Natural killer cell (primary cell): ENCODE data around the gene FAM53B. TPM values are rescaled to one million over a fixed set of nuclear protein-coding genes. Genes with fewer than 3 reads are reported as not detected.

Experiments used
- ATAC-seq, 3 donors: fragments of 150-1000 bp in 2 of 3; fragments of 200-7000 bp in 1 of 3; cut with Tn5 transposase; 1 replicate in 1 of 3; 2 replicates in 2 of 3; pipeline ENCODE4 v1.10.0; 2021; ENCODE audit warnings: mild to moderate bottlenecking in 2 of 3, moderate library complexity in 2 of 3
- DNase-seq, 2 donors: peaks; one replicate each; pipeline versions ENCODE4 v3.0.0 to v3.0.0-alpha.2; 2013 to 2021; ENCODE audit warnings: mixed read lengths in 1 of 2
- H3K27ac ChIP-seq: one replicate; pipeline ENCODE4 v1.5.1; 2013; ENCODE audit warnings: mild to moderate bottlenecking, low read length
- H3K27me3 ChIP-seq: one replicate; pipeline ENCODE4 v1.6.1; 2013; ENCODE audit warnings: low read length; ENCODE audit not compliant: control insufficient read depth, insufficient read depth
- H3K36me3 ChIP-seq: one replicate; pipeline ENCODE4 v1.6.1; 2013; ENCODE audit warnings: low read length; ENCODE audit not compliant: control insufficient read depth, insufficient read depth
- H3K4me1 ChIP-seq: one replicate; pipeline ENCODE4 v1.6.1; 2013; ENCODE audit warnings: low read length; ENCODE audit not compliant: control insufficient read depth, insufficient read depth
- H3K4me3 ChIP-seq: one replicate; pipeline ENCODE4 v1.5.1; 2013; ENCODE audit warnings: low read length
- H3K9me3 ChIP-seq: one replicate; pipeline ENCODE4 v1.6.1; 2013; ENCODE audit warnings: low read length; ENCODE audit not compliant: control insufficient read depth, insufficient read depth
- H3K27ac Mint-ChIP-seq, 2 donors: one replicate each; pipeline ENCODE4 v1.8.0; 2022; ENCODE audit warnings: mild to moderate bottlenecking in 2 of 2, mixed read lengths in 2 of 2, moderate library complexity in 1 of 2
- H3K27me3 Mint-ChIP-seq, 2 donors: one replicate each; pipeline ENCODE4 v1.8.0; 2022; ENCODE audit warnings: low read depth in 2 of 2, mixed read lengths in 2 of 2
- H3K36me3 Mint-ChIP-seq: one replicate; pipeline ENCODE4 v1.8.0; 2022; ENCODE audit warnings: mixed read lengths
- H3K4me1 Mint-ChIP-seq, 2 donors: one replicate each; pipeline ENCODE4 v1.8.0; 2022; ENCODE audit warnings: mixed read lengths in 2 of 2
- H3K4me3 Mint-ChIP-seq: one replicate; pipeline ENCODE4 v1.8.0; 2022; ENCODE audit warnings: mild to moderate bottlenecking, moderate library complexity, mixed read lengths
- H3K9me3 Mint-ChIP-seq, 2 donors: one replicate each; pipeline ENCODE4 v1.8.0; 2022; ENCODE audit warnings: mixed read lengths in 2 of 2
- CTCF ChIP-seq: fragments of 200-600 bp; IDR thresholded peaks from one replicate; pipeline ENCODE4 v1.8.0; 2022; ENCODE audit warnings: antibody characterized with exemption
- WGBS: methylation state at CpG from one replicate; pipeline ENCODE4 v1.1.7; 2013; ENCODE audit warnings: missing lambda C conversion rate; ENCODE audit not compliant: insufficient coverage; 5-methylcytosine and 5-hydroxymethylcytosine counted together
- intact Hi-C: fragments of 100-400 bp; cut with micrococcal nuclease; formaldehyde crosslinking; loops from one replicate; pipeline ENCODE4 v1.14.2; 2022
- total RNA-seq, 4 donors: library from RNA; stranded (reverse); fragments of 120-200 nt in 1 of 4; gene quantifications; one replicate each; pipeline versions ENCODE4 v1.2.3 to v1.2.4, GENCODE V29; 2013 to 2022

FAM53B gene
- total RNA-seq, 3 donors from 2014 or later (not counting 1 experiment from before 2014, with no cell fraction given): 77.4 to 172 (median 121) TPM

GRCh38 chr10:124694481-124695220, 49.5 kb downstream of the FAM53B start:
- peak in 1 of 2 donors; percentile 60 for DNase-seq
- Histone ChIP-seq H3K27ac (peak overlapping the region; percentile 88), H3K4me1 (peaks cover 95% of the 10 kb centered on the region), H3K36me3 (peaks cover 35% of the 10 kb centered on the region), H3K4me3 (no peak overlapping the region), H3K27me3 (no peaks in the 10 kb centered on the region), H3K9me3 (no peaks in the 10 kb centered on the region)
- peak overlapping the region; percentile 89 to 95 for H3K27ac Mint-ChIP-seq
- no peaks in the 10 kb centered on the region for H3K27me3 Mint-ChIP-seq
- no peak for TF ChIP-seq CTCF
- intact Hi-C loops: no loop called here
- no peaks in the 10 kb centered on the region for H3K9me3 Mint-ChIP-seq
- no peak for ATAC-seq
- WGBS: 82% methylated on average over 14 of the region's 14 CpGs
- H3K36me3 Mint-ChIP-seq: peaks cover 7% of the 10 kb centered on the region
- peaks cover 76 to 83% of the 10 kb centered on the region in 2 donors for H3K4me1 Mint-ChIP-seq
- peak overlapping the region; percentile 17 for H3K4me3 Mint-ChIP-seq

DNA sequence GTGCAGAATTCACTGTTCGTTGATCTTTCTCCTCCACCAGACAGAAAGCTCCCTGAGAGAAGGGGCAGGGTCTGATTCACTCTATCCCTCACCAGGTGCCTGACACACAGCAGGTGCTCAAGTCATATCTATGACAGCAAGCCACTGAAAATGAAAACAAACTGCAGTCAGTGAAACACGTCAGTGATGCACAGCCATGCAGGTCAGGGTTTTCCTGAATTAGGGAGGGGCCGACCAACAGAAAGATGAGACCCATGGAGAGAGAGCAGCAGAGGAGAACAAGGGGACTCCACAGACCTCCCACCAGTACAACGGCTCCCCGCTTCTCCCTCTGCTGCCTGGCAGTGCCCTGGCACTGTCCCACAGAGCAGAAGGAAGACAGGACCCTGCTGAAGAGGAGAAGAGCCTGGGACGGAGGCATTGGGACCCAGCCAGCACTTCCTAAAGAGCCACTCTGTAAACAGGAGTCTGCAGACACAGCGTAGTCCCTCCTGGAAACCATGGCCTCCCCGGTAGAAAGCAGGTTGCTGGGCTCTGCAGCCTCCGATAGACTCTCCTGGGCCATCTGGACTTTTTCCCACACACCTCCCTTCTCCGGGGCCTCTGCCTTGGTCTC, 50.3 kb downstream of the FAM53B start:
- Mint-ChIP-seq H3K4me3 (no peak overlapping the region), H3K27ac (peak overlapping the region; percentile 89 to 95), H3K27me3 (no peaks in the 10 kb centered on the region), H3K36me3 (peaks cover 7% of the 10 kb centered on the region), H3K4me1 (peaks cover 76 to 83% of the 10 kb centered on the region in 2 donors), H3K9me3 (no peaks in the 10 kb centered on the region)
- ATAC-seq: no peak
- Histone ChIP-seq H3K9me3 (no peaks in the 10 kb centered on the region), H3K36me3 (peaks cover 32% of the 10 kb centered on the region), H3K4me1 (peaks cover 95% of the 10 kb centered on the region), H3K27ac (peak overlapping the region; percentile 88), H3K27me3 (no peaks in the 10 kb centered on the region), H3K4me3 (no peak overlapping the region)
- WGBS: 80% methylated on average over 10 of the region's 10 CpGs
- intact Hi-C loops: no loop called here
- DNase-seq: peak in 1 of 2 donors; percentile 61
- no peak for TF ChIP-seq CTCF

GRCh38 chr10:124693396-124693795, 50.8 kb downstream of the FAM53B start:
- Histone ChIP-seq H3K27me3 (no peaks in the 10 kb centered on the region), H3K4me1 (peaks cover 95% of the 10 kb centered on the region), H3K36me3 (peaks cover 32% of the 10 kb centered on the region), H3K4me3 (no peak overlapping the region), H3K27ac (peak overlapping the region; percentile 88), H3K9me3 (no peaks in the 10 kb centered on the region)
- no peak for DNase-seq
- no peaks in the 10 kb centered on the region for H3K9me3 Mint-ChIP-seq
- no peak overlapping the region for H3K4me3 Mint-ChIP-seq
- no peak for TF ChIP-seq CTCF
- ATAC-seq: no peak
- WGBS: 96% methylated on average over 13 of the region's 13 CpGs
- peaks cover 7% of the 10 kb centered on the region for H3K36me3 Mint-ChIP-seq
- peak overlapping the region; percentile 89 to 95 for H3K27ac Mint-ChIP-seq
- intact Hi-C loops: no loop called here
- H3K27me3 Mint-ChIP-seq: no peaks in the 10 kb centered on the region
- peaks cover 76 to 83% of the 10 kb centered on the region in 2 donors for H3K4me1 Mint-ChIP-seq
